Measurements from ENCODE around the gene KLF3.

Gene KLF3

DNA sequence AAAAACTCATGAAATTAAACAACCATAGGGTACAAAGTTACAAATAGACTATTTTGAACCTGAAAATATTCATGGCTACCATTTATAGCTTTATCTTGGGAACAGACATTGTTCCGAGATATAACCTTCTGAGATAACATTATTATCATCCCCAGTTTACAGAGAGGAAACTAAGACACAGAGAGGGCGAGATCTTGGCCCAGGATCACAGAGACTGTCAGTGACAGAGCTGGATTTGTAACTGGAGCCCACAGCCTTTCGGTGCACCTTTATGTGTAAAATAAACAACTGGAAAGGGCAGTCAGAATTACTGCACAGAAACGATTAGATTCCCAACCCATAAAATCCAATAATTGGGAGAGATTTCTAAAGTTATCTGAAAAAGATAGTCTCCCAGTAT lies 28.4 kb downstream of the KLF3 start:
- in situ Hi-C loops (cut with HindIII; ENCODE audit: low sequenced_read_pairs): no loop called here

DNA sequence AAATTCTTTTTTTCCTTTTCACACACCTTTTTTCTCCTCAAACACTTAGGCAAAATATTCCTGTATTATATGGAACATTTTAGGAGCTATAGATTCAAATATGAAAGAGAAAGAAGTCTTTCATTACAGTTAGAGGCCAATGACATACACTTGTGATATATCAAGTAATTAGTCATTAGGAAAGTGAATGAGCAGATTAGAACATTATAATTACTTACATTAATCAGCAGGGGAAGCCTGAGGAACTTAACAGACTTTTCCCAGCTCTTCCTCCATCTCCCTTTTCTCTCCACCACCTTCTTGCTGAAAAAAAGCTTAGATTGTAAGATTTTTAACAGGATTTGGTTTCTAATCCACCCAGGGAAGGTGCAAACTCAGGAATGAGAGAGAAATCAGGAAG lies 29.6 kb downstream of the KLF3 start:
- in situ Hi-C loops (cut with HindIII; ENCODE audit: low sequenced_read_pairs): no loop called here

DNA sequence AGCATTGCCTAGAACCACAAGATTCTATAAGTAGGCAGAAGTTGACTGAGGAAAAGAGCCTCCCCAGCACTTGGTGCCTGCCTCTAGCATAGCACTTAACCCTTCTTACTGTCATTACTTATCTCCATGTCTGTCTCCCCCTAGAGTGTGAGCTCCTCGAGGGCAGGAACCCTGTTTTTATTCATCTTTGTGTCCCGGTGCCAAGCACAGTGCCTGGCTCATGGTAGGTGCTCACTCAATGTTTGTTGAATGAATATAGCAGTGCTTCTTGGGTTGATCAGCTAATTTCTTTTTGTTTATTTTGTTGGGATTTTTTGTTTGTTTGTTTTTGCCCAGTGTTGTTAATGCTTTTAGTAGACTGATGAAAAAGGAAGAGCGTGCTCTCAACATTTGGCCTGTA lies 30.3 kb downstream of the KLF3 start:
- in situ Hi-C loops (cut with HindIII; ENCODE audit: low sequenced_read_pairs): no loop called here

DNA sequence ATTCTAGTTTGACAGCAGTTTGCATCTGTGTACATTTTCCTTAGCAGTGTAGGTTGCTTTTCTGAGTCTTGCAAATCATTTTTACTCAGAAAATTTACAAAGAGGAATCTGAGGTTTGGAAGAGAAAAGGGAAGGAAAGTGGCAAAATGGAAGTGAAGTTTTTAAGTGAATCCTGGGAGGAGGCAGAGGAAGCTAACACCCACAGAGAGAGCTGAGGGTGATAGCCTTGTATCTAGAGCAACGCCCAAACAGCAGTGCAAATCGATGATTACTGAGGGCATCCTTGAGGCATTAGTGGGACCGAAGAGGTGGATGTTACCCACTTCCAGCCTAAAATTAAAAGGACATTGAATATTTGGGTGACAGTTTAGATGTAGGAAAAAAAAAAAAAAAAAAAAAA lies 31.8 kb downstream of the KLF3 start:
- in situ Hi-C loops (cut with HindIII; ENCODE audit: low sequenced_read_pairs): no loop called here

- in situ Hi-C loops (cut with HindIII; ENCODE audit: low sequenced_read_pairs): no loop called here
Measured at GRCh38 chr4:38696697-38697096, 32.7 kb downstream of the KLF3 start.

GRCh38 chr4:38698176-38698575 lies 34.2 kb downstream of the KLF3 start:
- in situ Hi-C loops (cut with HindIII; ENCODE audit: low sequenced_read_pairs): no loop called here

GRCh38 chr4:38699112-38699511 lies 35.1 kb downstream of the KLF3 start:
- in situ Hi-C loops (cut with HindIII; ENCODE audit: low sequenced_read_pairs): no loop called here

GRCh38 chr4:38703635-38704034 lies 39.6 kb downstream of the KLF3 start:
- in situ Hi-C loops (cut with HindIII; ENCODE audit: low sequenced_read_pairs): no loop called here

DNA sequence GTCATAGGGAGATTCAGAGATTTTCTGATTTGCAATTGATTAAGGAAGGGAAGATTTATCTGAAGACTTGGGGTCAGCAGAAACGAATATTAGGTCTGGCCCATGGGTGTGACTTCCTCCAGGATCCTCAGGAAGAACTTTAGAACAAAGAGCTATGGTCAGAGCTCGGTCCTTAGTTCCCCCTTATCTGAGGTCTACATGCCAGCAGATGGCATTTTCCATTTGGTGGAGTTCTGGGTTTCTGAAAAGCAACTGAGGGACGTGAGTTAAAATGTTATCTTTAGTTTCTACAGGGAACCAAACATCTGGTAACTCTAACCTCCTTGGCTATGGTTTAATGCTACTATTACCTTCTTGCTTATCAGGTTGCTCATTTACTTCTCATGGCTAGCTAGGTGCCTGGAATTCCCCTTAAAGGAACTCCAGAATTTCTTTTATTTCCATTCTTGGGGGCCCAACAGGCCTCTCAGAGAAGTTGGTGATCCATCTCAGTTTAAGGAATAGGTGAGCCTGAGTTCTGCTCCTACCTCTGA lies 40.7 kb downstream of the KLF3 start:
- in situ Hi-C loops (cut with HindIII; ENCODE audit: low sequenced_read_pairs): no loop called here

GRCh38 chr4:38706301-38706700 lies 42.3 kb downstream of the KLF3 start:
- in situ Hi-C loops (cut with HindIII; ENCODE audit: low sequenced_read_pairs): no loop called here

- in situ Hi-C loops (cut with HindIII; ENCODE audit: low sequenced_read_pairs): no loop called here
Measured at GRCh38 chr4:38710053-38710452, 46.1 kb downstream of the KLF3 start.

GRCh38 chr4:38711066-38711465 lies 47.1 kb downstream of the KLF3 start:
- in situ Hi-C loops (cut with HindIII; ENCODE audit: low sequenced_read_pairs): no loop called here

- in situ Hi-C loops (cut with HindIII; ENCODE audit: low sequenced_read_pairs): no loop called here
Measured at GRCh38 chr4:38715050-38715449, 51.1 kb downstream of the KLF3 start.

- in situ Hi-C loops (cut with HindIII; ENCODE audit: low sequenced_read_pairs): no loop called here
Measured at GRCh38 chr4:38716256-38716655, 52.3 kb downstream of the KLF3 start.

DNA sequence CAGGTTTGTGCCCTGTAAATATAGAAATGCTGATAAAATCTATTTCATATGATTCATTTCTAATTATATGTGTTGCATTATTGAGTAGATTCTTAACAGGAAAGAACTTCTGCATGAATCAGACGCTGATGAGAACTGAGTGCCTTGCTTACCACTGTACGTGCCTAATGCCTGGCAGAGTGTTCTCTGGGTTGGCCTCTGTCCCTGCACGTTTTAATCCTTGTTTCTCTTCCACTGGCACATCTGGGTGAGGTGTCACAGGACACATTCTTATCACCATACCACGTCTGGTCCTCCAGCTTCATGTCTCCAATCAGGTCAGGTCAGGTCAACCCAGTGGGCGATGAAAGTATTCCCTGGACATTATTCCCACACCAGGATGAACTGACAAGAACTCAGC lies 53.6 kb downstream of the KLF3 start:
- in situ Hi-C loops (cut with HindIII; ENCODE audit: low sequenced_read_pairs): no loop called here

GRCh38 chr4:38723114-38723513 lies 59.1 kb downstream of the KLF3 start:
- in situ Hi-C loops (cut with HindIII; ENCODE audit: low sequenced_read_pairs): no loop called here

- in situ Hi-C loops (cut with HindIII; ENCODE audit: low sequenced_read_pairs): no loop called here
Measured at GRCh38 chr4:38723726-38724474, 59.9 kb downstream of the KLF3 start.

DNA sequence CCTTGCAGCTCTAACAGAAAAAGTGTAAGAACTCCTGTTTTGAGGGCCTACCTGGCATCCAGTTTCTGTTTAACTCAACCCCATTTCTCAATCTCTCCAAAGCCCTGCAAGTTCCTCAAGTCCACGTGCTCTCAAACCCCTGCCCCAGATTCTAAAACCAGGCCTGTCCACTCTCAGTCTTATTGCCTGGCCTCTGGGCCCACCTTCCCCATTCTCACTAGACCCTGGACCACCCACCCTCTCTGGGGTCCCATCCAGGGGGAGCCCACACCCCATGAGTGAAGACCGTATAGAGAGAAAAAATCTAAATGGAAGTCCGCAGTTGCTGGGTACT lies 60.4 kb downstream of the KLF3 start:
- in situ Hi-C loops (cut with HindIII; ENCODE audit: low sequenced_read_pairs): no loop called here

- in situ Hi-C loops (cut with HindIII; ENCODE audit: low sequenced_read_pairs): no loop called here
Measured at GRCh38 chr4:38728631-38729141, 64.7 kb downstream of the KLF3 start.

- in situ Hi-C loops (cut with HindIII; ENCODE audit: low sequenced_read_pairs): loop anchor here (5.0 kb wide), 1 partner anchor 413 kb away; no protein-coding TSS in a partner anchor
Measured at GRCh38 chr4:38730493-38730829, 66.5 kb downstream of the KLF3 start.

DNA sequence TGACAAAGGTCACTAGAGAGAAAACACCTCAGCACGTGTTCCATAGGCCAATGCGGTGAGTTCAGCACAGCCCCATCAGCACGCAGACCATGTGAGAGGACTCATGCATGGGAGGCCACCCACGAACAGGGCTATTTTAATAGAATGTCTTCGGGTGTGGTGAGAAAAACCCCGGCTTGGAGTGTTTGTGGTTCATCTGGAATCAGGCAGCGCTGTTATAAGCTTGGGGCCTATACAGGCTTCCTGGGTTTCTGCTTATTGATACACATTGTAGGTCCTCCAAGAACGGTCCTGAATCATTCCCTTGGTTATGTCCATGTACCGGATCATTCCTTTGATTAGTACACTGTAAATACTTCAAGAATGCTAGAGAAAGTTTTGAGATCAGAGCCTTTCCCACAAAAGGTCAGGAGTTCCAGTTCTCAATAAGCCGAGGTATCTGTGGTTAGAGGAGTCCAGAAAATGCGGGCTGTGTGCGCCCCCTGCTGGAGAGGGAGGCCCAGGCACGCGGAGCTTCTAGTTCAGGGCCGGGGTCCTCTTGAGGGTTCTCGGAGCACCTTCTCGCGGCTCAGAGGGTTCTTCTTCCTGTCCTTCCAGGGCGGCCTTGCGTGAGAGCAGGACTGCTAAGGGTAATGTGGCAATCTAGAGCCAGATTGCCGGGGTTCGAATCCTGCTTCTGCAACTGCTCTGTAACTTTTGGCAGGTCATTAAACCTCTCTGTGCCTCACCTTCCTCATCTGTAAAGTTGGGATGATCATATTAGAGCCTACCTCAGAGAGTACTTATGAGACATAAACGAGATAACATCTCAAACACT lies 67.0 kb downstream of the KLF3 start:
- in situ Hi-C loops (cut with HindIII; ENCODE audit: low sequenced_read_pairs): loop anchor here (5.0 kb wide), 1 partner anchor 414 kb away; no protein-coding TSS in a partner anchor

DNA sequence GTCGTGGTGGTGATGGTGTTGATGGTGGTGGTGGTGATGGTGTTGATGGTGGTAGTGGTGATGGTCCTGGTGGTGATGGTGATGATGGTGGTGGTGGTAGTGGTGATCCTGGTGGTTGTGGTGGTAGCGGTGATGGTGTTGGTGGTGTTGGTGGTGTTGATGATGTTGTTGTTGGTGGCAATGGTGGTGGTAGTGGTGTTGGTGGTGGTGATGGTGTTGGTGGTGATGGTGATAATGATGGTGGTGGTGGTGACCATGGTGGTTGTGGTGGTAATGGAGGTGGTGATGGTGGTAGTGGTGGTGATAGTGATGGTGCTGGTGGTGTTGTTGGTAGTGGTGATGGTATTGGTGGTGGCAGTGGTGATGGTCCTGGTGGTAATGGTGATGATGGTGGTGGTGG lies 69.7 kb downstream of the KLF3 start:
- in situ Hi-C loops (cut with HindIII; ENCODE audit: low sequenced_read_pairs): loop anchor here (5.0 kb wide), 1 partner anchor 416 kb away; no protein-coding TSS in a partner anchor

Measured in DLD1 (cell line).